Mesothelial cell of epicardium (in vitro differentiated cells): ENCODE measurements around the gene IGFBPL1. TPM values are rescaled to one million over a fixed set of nuclear protein-coding genes. Genes with fewer than 3 reads are reported as not detected.
A peak's percentile ranks its signal among the peaks of the same experiment; 100 is the strongest.
"Not testable (repeated sequence)": the region's sequence is repeated elsewhere in the genome, so short reads cannot be mapped to it uniquely, and the experiment has no call there.

ENCODE experiments used
- DNase-seq, 2 experiments: peaks; one replicate each; pipeline ENCODE4 v3.0.0; 2021; ENCODE audit warnings: low spot score in 2 of 2; ENCODE audit not compliant: unreplicated experiment in 2 of 2
- H3K27ac Mint-ChIP-seq: 2 replicates; pipeline ENCODE4 v1.8.0; 2021; ENCODE audit warnings: mixed read lengths
- H3K27me3 Mint-ChIP-seq: 2 replicates; pipeline ENCODE4 v1.8.0; 2021; ENCODE audit warnings: low read depth, mixed read lengths
- H3K36me3 Mint-ChIP-seq: 2 replicates; pipeline ENCODE4 v1.8.0; 2021; ENCODE audit warnings: mixed read lengths
- H3K4me1 Mint-ChIP-seq: 2 replicates; pipeline ENCODE4 v1.8.0; 2021; ENCODE audit warnings: mixed read lengths
- H3K4me3 Mint-ChIP-seq: 2 replicates; pipeline ENCODE4 v1.8.0; 2021; ENCODE audit warnings: mild to moderate bottlenecking, moderate library complexity, mixed read lengths
- H3K9me3 Mint-ChIP-seq: 2 replicates; pipeline ENCODE4 v1.8.0; 2021; ENCODE audit warnings: mixed read lengths
- CTCF ChIP-seq: fragments of 200-600 bp; sonication (generic); IDR thresholded peaks from one replicate; pipeline ENCODE4 v1.5.0; 2021; ENCODE audit warnings: antibody characterized with exemption; ENCODE audit not compliant: unreplicated experiment
- total RNA-seq: library from RNA; stranded (reverse); gene quantifications from 3 replicates; pipeline ENCODE4 v1.2.1, GENCODE V29; 2021

The IGFBPL1 gene
- total RNA-seq = 0.27 to 0.34 TPM in 2 of 3 replicates, not detected in the other

- H3K27ac Mint-ChIP-seq = no peak within 1 kb of the TSS
- H3K4me3 Mint-ChIP-seq = peak within 1 kb of the TSS; percentile 50
- H3K9me3 Mint-ChIP-seq = no peaks in the 10 kb centered on the region
- H3K4me1 Mint-ChIP-seq = peaks cover 10% of the 10 kb centered on the region
- TF ChIP-seq CTCF = no peak
- peak in 1 of 2 experiments; percentile 58 for DNase-seq
- no peaks in the 10 kb centered on the region for H3K36me3 Mint-ChIP-seq
- peaks cover 69% of the 10 kb centered on the region for H3K27me3 Mint-ChIP-seq
These were observed at the start of gene IGFBPL1 for GRCh38 chr9:38423973-38424843. Gene IGFBPL1 (minus strand): TSS chr9:38424454. CDS start chr9:38424424, 30 bp downstream.

- H3K9me3 Mint-ChIP-seq = peaks cover 13% of the 10 kb centered on the region
- H3K27me3 Mint-ChIP-seq, H3K27ac Mint-ChIP-seq, DNase-seq, H3K4me3 Mint-ChIP-seq, H3K36me3 Mint-ChIP-seq, H3K4me1 Mint-ChIP-seq: not testable (repeated sequence)
These were observed 48.5 kb upstream of the IGFBPL1 start for GRCh38 chr9:38472583-38473249.

- no peaks in the 10 kb centered on the region for H3K36me3 Mint-ChIP-seq
- H3K4me3 Mint-ChIP-seq = no peak overlapping the region
- no peaks in the 10 kb centered on the region for H3K4me1 Mint-ChIP-seq
- no peak for TF ChIP-seq CTCF
- DNase-seq = no peak
- H3K27me3 Mint-ChIP-seq = peaks cover 10% of the 10 kb centered on the region
- peaks cover 10% of the 10 kb centered on the region for H3K9me3 Mint-ChIP-seq
- H3K27ac Mint-ChIP-seq = no peak overlapping the region
These were observed 43.1 kb upstream of the IGFBPL1 start for GRCh38 chr9:38467404-38467803.

- DNase-seq = no peak
- H3K36me3 Mint-ChIP-seq = no peaks in the 10 kb centered on the region
- TF ChIP-seq CTCF = no peak
- no peak overlapping the region for H3K4me3 Mint-ChIP-seq
- peaks cover 24% of the 10 kb centered on the region for H3K9me3 Mint-ChIP-seq
- peaks cover 26% of the 10 kb centered on the region for H3K27me3 Mint-ChIP-seq
- no peaks in the 10 kb centered on the region for H3K4me1 Mint-ChIP-seq
- no peak overlapping the region for H3K27ac Mint-ChIP-seq
These were observed 29.6 kb upstream of the IGFBPL1 start for GRCh38 chr9:38453835-38454234.

- Mint-ChIP-seq H3K4me1 (no peaks in the 10 kb centered on the region), H3K9me3 (peaks cover 27% of the 10 kb centered on the region), H3K4me3 (no peak overlapping the region), H3K36me3 (no peaks in the 10 kb centered on the region), H3K27me3 (peaks cover 33% of the 10 kb centered on the region), H3K27ac (no peak overlapping the region)
- DNase-seq = no peak
- TF ChIP-seq CTCF = no peak
These were observed 26.9 kb upstream of the IGFBPL1 start for GRCh38 chr9:38451162-38451561.

GRCh38 chr9:38447703-38448102 is 23.4 kb upstream of the IGFBPL1 start:
- no peaks in the 10 kb centered on the region for H3K36me3 Mint-ChIP-seq
- peaks cover 20% of the 10 kb centered on the region for H3K27me3 Mint-ChIP-seq
- H3K27ac Mint-ChIP-seq = no peak overlapping the region
- H3K4me3 Mint-ChIP-seq = no peak overlapping the region
- no peak for TF ChIP-seq CTCF
- DNase-seq = no peak
- H3K4me1 Mint-ChIP-seq = no peaks in the 10 kb centered on the region
- peaks cover 28% of the 10 kb centered on the region for H3K9me3 Mint-ChIP-seq
